HG03108 (cell line): ENCODE data around the gene FBN3.
"Not testable (repeated sequence)": the region's sequence is repeated elsewhere in the genome, so short reads cannot be mapped to it uniquely, and the experiment has no call there.

Source experiments
- ATAC-seq: cut with Tn5 transposase; IDR thresholded peaks from one replicate; pipeline ENCODE4 v1.9.1; 2021; ENCODE audit warnings: moderate library complexity; ENCODE audit not compliant: unreplicated experiment

The FBN3 gene

DNA sequence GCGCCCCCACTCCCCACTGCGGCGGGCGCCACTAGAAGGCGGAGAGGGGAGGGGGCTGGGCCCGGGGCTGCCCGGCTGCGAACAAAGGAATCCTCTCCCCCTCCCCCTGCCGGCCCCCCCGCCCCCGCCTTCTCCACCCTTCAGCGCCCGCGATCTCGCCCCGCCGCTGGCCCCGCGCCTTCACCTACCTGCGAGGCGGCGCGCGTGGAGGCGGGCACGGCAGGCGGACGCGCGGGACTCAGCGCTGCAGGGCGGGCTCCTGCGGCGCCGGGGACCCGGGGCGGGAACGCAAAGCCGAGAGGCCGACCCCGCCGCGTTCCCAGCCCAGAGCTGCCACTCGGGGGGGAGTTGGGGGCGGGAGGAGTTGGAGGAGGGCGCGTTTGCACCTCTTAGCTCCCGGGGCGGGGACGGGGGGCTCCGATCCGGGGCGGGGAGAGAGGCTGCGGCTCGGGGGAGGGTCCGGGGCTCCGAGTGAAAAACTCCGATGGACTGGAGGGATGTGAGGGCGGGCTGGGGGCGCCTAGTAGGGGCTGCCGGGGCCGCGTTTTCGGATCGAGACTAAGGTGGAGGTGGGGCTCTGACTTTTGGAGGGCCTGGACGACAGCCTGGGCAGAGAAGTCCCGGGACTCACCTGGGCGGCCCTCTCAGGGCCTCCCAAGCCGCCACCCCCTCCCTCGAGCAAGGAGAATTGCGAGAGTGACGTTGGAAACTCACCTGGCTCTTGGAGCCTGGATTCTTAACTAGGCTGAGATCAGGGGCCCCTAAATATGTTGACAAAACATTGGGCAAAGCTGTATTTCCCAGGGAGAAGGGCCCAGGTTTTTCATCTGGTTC, at the start of gene FBN3:
TSS of gene FBN3 (minus strand) at position 332 of the 834 bp plus-strand sequence. CDS start 2,112 bp downstream, outside the sequence.
- ATAC-seq: no peak

DNA sequence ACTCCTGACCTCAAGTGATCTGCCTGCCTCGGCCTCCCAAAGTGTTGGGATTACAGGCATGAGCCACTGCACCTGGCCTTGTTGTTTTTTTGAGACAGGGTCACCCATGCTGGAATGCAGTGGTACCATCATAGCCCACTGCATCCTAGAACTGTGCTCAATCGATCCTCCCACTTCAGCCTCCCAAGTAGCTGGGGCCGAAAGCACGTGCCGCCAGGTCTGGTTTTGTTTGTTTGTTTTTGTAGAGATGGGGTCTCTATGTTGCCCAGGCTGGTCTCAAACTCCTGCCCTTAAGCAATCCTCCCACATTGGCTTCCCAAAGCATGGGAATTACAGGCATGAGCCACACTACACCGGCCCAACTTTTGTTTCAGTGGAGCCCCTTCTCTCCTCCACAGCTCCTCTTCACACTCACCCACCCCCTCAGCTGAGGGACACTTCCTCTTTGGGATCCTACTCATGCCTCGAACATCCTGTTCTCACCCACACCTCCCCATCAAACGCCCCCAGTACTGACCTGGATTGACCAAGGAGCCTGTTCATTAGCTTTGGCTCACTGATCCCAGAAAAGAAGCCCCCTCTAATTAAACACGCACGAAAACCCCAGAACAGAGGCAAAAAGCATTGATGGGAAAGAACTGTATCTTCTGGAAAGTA, 47.0 kb upstream of the FBN3 start:
- ATAC-seq: no peak

DNA sequence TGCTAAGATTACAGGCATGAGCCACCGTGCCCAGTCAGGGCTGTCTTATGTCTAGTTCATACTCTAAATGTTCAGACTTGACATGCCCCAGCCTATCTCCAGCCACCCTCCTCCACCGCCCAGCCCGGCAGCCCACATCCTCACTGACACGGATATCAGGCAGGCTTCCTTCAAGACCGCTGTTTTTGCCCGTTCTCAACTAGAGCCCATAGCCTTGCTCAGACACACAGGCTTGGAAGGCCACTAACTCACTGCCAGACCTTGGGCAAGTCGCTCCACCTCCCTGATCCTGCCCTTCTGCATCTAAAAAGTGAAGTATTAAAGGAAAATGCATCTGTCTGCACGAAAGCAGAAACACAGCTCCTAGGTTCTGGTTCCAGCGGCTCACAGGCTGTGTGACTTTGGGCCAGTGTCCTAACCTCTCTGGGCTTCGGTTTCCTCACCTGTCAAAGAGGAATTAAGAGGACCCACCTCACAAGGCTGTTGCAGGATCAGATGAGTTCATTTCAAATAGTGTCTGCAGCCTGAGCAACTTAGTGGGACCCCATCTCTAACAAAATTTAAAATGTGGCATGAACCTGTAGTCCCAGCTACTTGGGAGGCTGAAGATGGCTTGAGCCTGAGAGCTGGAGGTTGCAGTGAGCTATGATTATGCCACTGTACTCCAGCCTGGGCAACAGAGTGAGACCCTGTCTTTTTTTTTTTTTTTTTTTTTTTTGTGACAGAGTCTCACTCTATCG, 45.3 kb upstream of the FBN3 start:
- no peak for ATAC-seq

DNA sequence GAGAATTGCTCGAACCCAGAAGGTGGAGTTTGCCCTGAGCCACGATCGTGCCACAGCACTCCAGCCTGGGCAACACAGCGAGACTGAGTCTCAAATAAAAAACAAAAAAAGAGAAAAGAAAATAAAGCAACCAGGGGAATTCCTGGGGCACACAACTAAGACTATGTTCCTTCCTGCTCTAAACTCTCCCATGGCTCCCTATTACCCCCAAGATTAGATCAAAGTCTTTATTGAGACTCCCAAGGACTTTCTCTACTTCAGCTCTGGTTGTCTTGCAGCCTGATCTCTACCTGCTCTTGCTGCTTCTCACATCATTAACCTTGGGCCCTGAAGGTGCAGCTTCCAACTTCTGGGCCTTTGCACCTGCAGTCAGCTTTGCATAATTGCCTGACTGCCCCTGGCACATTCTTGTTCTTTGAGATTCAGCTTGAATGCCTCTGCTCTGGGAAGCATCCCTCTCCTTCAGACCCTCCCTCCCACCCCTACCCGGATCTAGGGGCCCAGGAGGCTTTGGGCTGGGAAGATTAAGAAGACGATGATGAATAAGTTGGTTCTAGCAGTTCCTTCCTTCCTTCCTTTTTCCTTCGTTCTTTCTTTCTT, 42.9 kb upstream of the FBN3 start:
- no peak for ATAC-seq

DNA sequence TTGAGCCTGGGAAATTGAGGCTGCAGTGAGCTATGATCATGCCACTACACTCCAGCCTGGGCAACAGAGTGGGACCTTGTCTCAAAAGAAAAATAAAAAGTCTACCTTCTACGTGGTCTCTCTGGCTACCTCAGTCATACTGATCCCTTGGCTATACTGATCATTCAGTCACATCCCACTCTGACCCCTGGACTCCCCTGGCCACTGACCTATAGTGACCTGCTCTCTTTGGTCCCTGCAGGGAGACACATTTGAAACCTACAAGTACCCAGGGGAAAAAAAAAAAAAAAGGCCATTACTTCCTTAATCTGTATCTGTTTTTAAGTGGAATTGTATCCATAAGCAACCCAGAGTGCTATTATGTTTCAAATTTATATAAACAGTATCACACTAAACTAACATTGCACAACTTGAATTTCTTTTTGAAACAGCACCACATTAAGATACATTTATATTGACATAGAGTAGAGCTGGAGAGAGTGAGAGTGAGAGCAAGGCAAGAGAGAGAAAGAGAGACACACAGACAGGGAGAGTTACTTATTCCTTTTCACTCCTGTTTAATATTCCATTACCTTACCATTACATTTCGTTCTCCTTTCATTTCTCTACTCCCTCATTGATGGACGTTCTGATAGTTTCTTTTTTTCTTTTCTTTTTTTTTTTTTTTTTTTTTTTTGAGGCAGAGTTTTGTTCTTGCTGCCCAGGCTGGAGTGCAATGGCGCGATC, 36.1 kb upstream of the FBN3 start:
- no peak for ATAC-seq

DNA sequence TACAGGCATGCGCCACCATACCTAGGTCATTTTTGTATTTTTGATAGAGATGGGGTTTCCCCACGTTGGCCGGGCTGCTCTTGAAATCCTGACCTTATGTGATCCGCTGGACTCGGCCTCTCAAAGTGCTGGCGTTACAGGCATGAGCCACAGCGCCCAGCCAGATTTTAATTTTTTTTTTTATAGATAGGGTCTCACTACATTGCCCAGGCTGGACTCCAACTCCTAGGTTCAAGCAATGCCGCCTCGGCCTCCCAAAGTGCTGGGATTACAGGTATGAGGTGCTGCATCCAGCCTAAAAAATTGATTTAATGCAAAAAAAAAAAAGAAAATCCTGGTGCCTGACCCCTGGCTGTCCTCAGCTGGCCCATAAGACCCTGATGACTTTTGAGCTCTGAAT, 34.9 kb upstream of the FBN3 start:
- ATAC-seq: no peak

DNA sequence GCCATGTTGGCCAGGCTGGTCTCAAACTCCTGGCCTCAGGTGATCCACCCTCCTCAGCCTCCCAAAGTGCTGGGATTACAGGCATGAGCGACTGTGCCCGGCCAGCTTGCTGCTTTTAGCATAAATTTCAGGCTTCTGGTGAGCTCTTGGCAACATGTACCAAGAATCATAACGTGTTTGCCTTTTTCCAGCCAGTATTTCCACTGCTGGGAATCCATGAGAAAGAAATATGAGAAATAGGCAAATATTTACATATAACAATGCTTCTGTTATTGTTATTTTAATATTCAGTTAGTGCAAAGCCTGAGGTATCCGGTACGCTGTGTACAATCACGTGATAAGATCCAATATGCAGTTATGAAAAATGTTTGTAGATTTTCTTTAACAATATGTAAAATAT, 30.6 kb upstream of the FBN3 start:
- ATAC-seq: no peak

DNA sequence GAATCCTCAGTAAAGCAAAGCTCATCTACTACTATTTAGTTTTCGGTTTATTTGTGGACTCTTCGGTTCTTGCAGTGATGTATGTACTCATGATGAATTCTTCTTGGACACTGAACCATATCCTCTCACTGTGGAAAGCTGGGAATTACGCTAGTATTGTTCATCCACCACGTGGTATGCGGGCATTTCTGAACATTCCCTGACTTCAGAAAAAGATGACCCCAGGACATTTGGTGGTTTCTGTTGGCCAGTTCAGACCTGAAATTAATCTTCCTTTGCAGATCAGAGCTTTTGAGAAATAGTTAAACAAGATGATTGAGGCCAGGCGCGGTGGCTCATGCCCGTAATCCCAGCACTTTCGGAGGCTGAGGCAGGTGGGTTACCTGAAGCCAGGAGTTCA, 25.3 kb upstream of the FBN3 start:
- no peak for ATAC-seq

DNA sequence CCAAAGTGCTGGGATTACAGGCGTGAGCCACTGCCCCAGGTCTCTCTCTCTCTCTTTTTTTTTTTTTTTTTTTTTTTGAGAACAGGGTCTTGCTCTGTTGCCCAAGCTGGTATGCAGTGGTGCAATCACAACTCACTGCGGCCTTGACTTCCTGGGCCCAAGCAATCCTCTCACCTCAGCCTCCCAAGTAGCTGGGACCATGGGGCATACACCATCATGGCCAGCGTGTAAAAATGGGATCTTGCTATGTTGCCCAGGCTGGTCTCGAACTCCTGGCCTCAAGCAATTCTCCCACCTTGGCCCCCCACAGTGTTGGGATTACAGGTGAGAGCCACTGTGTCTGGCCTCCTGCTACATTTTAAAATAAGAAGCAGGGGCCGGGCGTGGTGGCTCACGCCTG, 19.1 kb upstream of the FBN3 start:
- no peak for ATAC-seq

DNA sequence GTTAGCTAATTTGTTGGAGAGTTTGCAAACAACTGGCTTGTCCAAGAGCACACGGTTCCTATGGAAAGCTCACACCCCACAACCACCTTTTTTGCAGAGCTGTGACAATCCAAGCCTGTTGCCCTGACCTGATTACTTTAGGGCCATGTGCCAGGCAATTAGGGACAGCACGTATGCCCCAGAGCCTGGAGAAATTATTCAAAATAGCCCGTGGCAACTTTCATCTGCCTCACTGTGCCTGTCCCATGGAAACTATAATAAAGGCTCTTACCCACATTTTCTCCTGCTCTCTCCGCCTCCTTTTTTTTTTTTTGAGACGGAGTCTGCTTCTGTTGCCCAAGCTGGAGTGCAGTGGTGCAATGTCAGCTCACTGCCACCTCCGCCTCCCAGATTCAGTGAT, 18.6 kb upstream of the FBN3 start:
- ATAC-seq: no peak

DNA sequence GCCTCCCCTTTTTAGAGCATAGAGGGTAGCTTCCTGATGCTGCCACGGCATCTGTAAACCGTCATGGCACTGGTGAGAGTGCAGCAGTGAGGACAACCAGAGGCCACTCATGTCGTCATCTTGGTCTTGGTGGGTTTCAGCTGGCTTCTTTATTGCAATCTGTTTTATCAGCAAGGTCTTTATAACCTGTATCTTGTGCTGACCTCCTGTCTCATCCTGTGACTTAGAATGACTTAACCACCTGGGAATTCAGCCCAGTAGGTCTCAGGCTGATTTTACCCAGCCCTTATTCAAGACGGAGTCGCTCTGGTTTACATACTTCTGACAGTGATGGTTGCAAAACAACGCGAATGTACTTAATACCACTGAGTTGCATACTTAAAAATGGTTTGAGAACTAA, 14.4 kb upstream of the FBN3 start:
- ATAC-seq: no peak

DNA sequence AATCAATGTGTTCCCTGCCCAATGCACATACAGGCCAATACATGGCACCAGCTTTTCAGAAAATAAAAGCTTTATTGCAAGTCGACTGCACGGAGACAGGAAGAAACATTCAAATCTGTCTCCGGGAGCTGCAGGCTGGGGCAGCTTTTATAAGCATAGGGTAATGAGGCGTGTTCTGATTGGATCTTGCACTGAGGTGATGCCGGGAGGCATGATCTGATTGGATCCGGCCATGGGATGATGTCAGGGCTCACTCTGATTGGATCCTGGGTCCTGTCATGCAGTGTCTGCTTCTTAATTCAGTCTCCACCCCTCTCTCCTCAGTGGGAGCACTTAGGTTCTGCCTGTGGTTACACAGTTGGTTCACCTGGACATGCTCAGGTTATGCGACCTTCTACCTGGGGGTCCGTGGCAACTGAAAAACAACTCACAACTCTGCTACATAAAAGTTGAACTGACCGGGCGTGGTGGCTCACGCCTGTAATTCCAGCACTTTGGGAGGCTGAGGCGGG, 11.8 kb upstream of the FBN3 start:
- ATAC-seq: no peak

DNA sequence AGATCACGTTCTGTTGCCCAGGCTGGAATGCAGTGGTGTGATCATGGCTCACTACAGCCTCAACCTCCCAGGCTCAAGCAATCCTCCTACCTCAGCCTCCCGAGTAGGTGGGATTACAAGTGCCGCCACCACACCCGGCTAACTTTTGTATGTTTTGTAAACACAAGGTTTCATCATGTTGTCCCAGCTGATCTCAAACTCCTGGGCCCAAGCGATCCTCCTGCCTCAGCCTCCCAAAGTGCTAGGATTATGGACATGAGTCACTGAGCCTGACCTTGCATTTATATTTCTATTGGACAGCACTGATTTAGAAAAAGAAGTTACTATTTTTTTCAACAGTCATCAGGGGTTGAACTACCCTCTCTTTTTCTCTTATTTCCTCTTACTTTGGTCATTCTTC, 9.9 kb upstream of the FBN3 start:
- ATAC-seq: not testable (repeated sequence)

DNA sequence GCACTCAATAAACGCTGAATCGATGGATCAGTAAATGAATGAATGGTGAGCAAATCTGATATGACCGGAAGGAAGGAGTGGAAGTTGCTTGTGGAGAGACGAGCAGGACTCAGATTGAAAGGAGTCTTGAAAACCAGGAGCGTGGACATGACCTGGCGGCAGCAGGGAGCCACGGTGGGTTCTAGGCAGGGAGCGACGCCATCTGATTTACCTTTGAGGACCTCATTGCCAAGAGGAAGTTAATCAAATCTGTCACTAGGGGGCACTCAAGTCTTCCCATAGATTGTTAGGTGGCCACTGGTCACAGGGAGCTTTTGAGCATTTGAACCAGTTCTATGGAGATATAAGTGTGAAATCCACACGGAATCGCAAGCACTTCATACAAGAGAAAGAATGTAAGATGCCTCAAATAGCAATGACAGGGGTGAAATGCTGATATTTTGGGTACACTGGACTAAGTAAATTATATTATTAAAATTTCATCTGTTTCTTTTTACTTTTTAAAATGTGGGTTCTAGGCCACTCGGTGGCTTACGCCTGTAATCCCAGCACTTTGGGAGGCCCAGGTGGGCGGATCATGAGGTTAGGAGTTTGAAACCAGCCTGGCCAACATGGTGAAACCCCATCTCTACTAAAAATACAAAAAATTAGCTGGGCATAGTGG, 9.2 kb upstream of the FBN3 start:
- no peak for ATAC-seq

DNA sequence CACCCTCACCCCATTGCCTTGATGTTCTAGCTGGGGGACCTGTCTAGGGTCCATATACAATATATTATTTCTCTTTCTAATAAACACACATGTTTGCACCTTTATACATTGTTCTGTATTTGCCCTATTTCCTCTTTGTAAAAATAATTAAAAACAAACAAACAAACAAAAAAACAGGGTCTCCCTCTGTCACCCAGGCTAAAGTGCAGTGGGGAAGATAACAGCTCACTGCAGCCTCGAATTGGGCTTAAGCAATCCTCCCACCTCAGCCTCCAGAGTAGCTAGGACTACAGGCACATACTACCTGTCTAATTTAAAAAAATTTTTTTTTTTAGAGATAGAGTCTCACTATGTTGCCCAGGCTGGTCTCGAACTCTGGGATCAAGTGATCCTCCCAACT, 5.9 kb upstream of the FBN3 start:
- ATAC-seq: no peak

DNA sequence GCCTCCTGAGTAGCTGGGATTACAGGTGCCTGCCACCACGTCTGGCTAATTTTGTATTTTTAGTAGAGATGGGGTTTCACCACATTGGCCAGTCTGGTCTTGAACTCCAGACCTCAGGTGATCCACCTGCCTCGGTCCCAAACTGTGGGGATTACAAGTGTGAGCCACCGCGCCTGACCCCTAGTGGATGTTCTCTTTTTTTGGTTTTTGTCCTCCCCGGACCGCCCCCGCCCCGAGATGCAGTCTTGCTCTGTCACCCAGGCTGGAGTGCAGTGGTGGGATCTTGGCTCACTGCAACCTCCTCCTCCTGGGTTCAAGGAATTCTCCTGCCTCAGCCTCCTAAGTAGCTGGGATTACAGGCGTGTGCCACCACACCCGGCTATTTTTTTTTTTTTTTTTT, 4.6 kb upstream of the FBN3 start:
- not testable (repeated sequence) for ATAC-seq

DNA sequence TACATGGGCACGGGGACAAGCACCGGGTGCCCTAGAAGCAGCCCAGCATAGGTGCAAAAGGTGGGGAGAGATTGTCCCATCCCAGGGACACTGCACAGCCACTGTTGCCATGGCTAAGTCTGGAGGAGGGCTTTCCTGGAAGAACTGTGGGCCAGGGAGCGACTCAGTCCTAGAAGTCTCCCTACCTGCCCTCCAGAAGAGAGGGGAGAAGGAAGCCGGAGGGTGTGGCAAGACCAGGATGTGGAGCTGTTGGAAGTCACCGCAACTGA, 2.3 kb upstream of the FBN3 start:
- ATAC-seq: no peak

DNA sequence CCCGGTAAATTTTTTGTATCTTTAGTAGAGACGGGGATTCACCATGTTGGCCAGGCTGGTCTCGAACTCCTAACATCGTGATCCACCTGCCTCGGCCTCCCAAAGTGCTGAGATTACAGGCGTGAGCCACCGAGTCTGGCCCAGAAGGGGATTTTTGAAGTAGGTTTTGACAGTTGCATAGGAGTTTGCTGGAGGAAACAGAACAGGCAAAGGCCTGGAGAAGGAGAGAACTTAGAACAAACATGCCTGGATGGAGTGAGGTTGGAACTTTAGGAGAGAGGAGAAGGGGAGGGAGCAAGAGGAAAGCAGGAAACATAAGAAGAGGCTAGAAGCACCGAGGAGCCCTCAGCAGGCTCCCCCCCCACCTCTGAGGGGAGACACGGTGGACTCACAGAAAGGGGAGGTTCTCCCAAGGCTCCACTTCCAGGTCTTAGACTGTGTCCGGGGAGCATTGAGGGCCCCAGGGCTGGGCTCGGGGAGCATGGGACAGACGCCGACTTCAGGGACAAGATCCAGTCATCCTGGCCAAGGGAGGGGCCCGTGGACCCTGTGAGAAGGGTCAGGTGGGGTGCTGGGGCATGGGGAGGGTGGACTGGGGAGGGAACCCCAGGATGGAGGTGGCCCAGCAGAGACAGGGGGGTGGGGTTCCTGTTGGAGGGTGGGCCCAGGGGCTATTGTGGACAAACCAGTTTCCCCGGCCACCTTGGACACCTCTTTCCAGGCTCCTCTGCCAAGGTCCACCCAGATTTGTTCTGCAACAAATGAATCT, 1.8 kb upstream of the FBN3 start:
- no peak for ATAC-seq

DNA sequence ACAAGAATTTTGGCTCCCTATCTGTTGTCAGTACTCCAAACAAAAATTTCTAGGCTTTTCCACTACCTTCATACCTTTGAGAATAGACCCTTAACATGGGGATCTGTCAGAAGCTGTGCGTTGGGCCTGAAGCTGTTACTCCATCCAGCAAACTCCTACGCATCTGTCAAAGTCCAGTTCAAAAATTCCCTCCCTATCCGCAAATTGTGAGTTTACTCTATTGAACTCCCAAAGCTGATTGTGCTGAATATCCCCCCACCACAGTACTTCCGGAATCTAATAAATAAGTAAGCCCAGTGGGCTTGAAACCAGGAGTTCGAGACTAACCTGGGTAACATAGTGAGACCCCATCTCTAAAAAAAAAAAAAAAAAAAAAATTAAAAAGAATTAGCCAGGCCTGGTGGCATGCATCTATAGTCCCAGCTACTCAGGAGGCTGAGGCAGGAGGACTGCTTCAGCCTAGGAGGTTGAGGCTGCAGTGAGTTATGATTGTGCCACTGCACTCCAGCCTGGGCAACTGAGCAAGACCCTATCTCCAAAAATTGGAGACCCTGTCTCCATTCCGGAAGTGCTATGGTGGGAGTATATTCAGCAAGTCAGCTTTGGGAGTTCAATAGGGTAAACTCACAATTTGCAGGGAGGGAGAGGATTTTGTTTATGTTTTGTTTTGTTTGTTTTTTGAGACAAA, 930 bp upstream of the FBN3 start:
- ATAC-seq: no peak
